ENCODE results near the gene LRFN2. TPM values are rescaled to one million over a fixed set of nuclear protein-coding genes. Genes with fewer than 3 reads are reported as not detected.

The LRFN2 gene
- total RNA-seq, 1 donor, result not detected

- H2AFZ ChIP-seq (ENCODE audit: low read length), result no peak overlapping the region
- H3K27me3 ChIP-seq (ENCODE audit: insufficient read depth, low read length), result no peaks in the 10 kb centered on the region
- H3K36me3 ChIP-seq (ENCODE audit: insufficient read depth, low read length), result no peaks in the 10 kb centered on the region
- H3K4me2 ChIP-seq (ENCODE audit: insufficient read depth, low read length), result no peak overlapping the region
- DNase-seq (ENCODE audit: insufficient read length, low spot score, missing footprints), result no peak
- H3K4me1 ChIP-seq (ENCODE audit: insufficient read depth, low read length), result no peaks in the 10 kb centered on the region
- H3K79me2 ChIP-seq (ENCODE audit: insufficient read depth, low read length), result no peaks in the 10 kb centered on the region
- H4K20me1 ChIP-seq (ENCODE audit: insufficient read depth, low read length), result no peaks in the 10 kb centered on the region
- no peak overlapping the region for H3K27ac ChIP-seq (ENCODE audit: low read depth, low read length)
- TF ChIP-seq CTCF (IDR thresholded peaks at IDR 0.05; ENCODE audit: extremely low read depth, low read depth, low read length), result no peak
- H3K9me3 ChIP-seq (ENCODE audit: low read depth, low read length), result no peaks in the 10 kb centered on the region
- H3K4me3 ChIP-seq (ENCODE audit: insufficient read depth, low read length), result no peak overlapping the region
Observed at GRCh38 chr6:40397287-40398033, 189.7 kb downstream of the LRFN2 start.

- Histone ChIP-seq H3K4me1 (ENCODE audit: insufficient read depth, low read length) (no peaks in the 10 kb centered on the region), H3K27me3 (ENCODE audit: insufficient read depth, low read length) (no peaks in the 10 kb centered on the region), H3K36me3 (ENCODE audit: insufficient read depth, low read length) (no peaks in the 10 kb centered on the region), H3K27ac (ENCODE audit: low read depth, low read length) (no peak overlapping the region), H3K9me3 (ENCODE audit: low read depth, low read length) (no peaks in the 10 kb centered on the region), H3K4me2 (ENCODE audit: insufficient read depth, low read length) (no peak overlapping the region), H3K79me2 (ENCODE audit: insufficient read depth, low read length) (no peaks in the 10 kb centered on the region), H2AFZ (ENCODE audit: low read length) (no peak overlapping the region), H3K4me3 (ENCODE audit: insufficient read depth, low read length) (no peak overlapping the region), H4K20me1 (ENCODE audit: insufficient read depth, low read length) (no peaks in the 10 kb centered on the region)
- TF ChIP-seq CTCF (IDR thresholded peaks at IDR 0.05; ENCODE audit: extremely low read depth, low read depth, low read length), result no peak
- no peak for DNase-seq (ENCODE audit: insufficient read length, low spot score, missing footprints)
Observed at GRCh38 chr6:40395698-40396076, 191.5 kb downstream of the LRFN2 start.

GRCh38 chr6:40395066-40395697 is 192.0 kb downstream of the LRFN2 start:
- no peaks in the 10 kb centered on the region for H4K20me1 ChIP-seq (ENCODE audit: insufficient read depth, low read length)
- no peak overlapping the region for H3K27ac ChIP-seq (ENCODE audit: low read depth, low read length)
- H3K9me3 ChIP-seq (ENCODE audit: low read depth, low read length), result no peaks in the 10 kb centered on the region
- no peaks in the 10 kb centered on the region for H3K36me3 ChIP-seq (ENCODE audit: insufficient read depth, low read length)
- H2AFZ ChIP-seq (ENCODE audit: low read length), result no peak overlapping the region
- H3K27me3 ChIP-seq (ENCODE audit: insufficient read depth, low read length), result no peaks in the 10 kb centered on the region
- no peak overlapping the region for H3K4me2 ChIP-seq (ENCODE audit: insufficient read depth, low read length)
- DNase-seq (ENCODE audit: insufficient read length, low spot score, missing footprints), result no peak
- no peaks in the 10 kb centered on the region for H3K4me1 ChIP-seq (ENCODE audit: insufficient read depth, low read length)
- H3K4me3 ChIP-seq (ENCODE audit: insufficient read depth, low read length), result no peak overlapping the region
- no peaks in the 10 kb centered on the region for H3K79me2 ChIP-seq (ENCODE audit: insufficient read depth, low read length)
- no peak for TF ChIP-seq CTCF (IDR thresholded peaks at IDR 0.05; ENCODE audit: extremely low read depth, low read depth, low read length)

- H3K4me2 ChIP-seq (ENCODE audit: insufficient read depth, low read length), result no peak overlapping the region
- no peak overlapping the region for H2AFZ ChIP-seq (ENCODE audit: low read length)
- no peaks in the 10 kb centered on the region for H3K36me3 ChIP-seq (ENCODE audit: insufficient read depth, low read length)
- H3K79me2 ChIP-seq (ENCODE audit: insufficient read depth, low read length), result no peaks in the 10 kb centered on the region
- H3K9me3 ChIP-seq (ENCODE audit: low read depth, low read length), result no peaks in the 10 kb centered on the region
- H4K20me1 ChIP-seq (ENCODE audit: insufficient read depth, low read length), result no peaks in the 10 kb centered on the region
- no peak for TF ChIP-seq CTCF (IDR thresholded peaks at IDR 0.05; ENCODE audit: extremely low read depth, low read depth, low read length)
- no peak overlapping the region for H3K4me3 ChIP-seq (ENCODE audit: insufficient read depth, low read length)
- no peaks in the 10 kb centered on the region for H3K4me1 ChIP-seq (ENCODE audit: insufficient read depth, low read length)
- H3K27me3 ChIP-seq (ENCODE audit: insufficient read depth, low read length), result no peaks in the 10 kb centered on the region
- no peak overlapping the region for H3K27ac ChIP-seq (ENCODE audit: low read depth, low read length)
- DNase-seq (ENCODE audit: insufficient read length, low spot score, missing footprints), result no peak
Observed at GRCh38 chr6:40394381-40394780, 192.8 kb downstream of the LRFN2 start.

All from osteoblast (primary cell).